Endometrium (tissue), 2 donors: Measurements from ENCODE around the gene SESN1.

ENCODE experiments used
- FAIRE-seq: peaks from 2 replicates; lab custom pipeline; 2012; peaks lifted over from hg19 to GRCh38; lab: Jason Lieb, UNC
- donor health status: control.
- donor health status: control.

Gene SESN1

DNA sequence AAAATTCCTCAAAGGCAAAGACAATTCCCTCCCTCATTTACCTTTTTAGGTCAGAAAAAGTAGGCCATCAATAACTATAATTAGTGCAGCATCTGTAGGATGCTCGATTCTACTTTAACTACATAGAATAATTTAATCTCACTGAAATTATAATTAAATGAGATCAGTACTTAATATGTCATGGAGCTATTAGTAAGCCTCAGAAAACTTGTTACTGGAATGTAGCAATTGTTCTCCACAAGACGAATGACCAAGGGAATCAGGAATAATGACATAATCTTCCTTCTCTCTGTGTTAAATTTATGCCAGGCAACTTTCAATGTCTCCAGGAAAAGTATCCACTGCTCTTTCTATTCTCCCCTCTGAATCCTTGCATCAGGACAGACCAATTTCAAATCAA is 34.1 kb downstream of the SESN1 start:
- no peak for FAIRE-seq

DNA sequence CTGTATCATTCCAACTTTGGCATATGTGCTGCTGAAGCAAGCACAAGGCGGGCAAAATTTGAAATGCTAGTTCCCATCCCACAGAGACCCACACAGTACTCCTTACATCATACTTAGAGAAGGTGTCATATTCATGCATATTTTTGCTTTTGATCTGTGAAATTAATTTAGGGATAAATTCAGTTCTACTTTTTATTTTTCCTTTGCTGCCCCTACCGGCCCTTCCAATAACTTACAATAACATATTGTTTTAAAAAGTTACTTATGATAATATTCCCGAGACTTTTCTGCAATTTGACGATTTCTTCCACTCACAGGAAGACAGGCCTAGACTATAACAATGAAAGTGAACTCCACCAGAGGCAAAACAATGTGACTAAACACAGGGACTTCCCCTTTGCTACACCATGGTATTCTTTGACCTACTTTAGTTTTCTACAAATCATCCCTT is 35.0 kb downstream of the SESN1 start:
- FAIRE-seq = no peak

DNA sequence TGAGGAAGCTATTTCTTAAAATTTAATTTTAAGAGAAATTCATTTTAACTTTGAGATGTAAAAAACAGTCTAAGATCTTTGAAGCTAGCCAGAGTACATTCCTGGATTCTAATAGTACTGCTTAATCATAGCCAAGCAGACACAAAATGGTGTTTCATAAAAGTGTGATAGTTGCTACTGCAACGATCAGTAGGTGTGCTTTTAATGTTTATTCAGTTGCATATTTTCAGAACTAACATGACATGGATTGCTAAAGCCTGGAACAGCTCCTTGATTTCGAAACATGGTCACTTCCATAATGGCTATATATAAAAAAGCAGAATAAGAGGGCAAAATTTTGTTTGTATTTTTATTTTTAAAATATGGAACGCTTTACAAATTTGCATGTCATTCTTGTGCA is 35.5 kb downstream of the SESN1 start:
- no peak for FAIRE-seq

DNA sequence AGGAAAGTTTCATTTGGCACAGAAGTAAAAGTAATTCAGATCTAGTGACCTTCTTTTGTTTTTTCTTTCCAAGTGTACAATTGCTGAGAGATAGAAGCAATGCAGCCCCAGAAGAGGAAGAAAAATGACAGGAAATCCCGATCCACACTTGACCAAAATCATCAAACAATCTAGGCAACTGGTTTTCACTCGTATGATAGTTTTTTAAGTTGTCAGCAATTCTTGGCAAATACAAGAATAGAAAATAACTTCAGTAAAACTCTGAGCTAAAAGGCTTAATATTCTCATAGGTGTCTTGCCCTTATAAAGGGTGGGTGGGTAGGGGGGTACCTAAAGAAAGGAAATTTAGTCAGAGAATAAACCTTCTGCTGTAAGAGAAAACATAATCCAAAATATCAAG is 36.0 kb downstream of the SESN1 start:
- FAIRE-seq = no peak

DNA sequence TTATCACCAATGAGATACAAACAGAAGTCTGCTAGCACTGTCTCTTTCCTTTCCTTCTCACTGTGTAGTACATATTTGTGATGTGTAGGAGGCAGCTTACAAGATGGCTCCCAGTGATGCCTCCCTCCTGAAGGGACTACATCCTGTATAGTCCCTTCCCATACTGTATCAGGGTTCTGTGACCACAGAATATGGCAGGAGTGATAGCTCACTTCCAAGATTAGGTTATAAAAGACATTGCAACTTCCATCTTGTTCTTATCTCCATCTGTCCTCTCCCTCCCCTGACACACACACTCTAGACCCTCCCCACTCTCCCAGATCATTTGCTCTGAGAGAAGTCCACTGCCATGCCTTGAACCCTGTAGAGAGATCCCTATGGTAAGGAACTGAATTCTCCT is 38.0 kb downstream of the SESN1 start:
- FAIRE-seq = no peak

DNA sequence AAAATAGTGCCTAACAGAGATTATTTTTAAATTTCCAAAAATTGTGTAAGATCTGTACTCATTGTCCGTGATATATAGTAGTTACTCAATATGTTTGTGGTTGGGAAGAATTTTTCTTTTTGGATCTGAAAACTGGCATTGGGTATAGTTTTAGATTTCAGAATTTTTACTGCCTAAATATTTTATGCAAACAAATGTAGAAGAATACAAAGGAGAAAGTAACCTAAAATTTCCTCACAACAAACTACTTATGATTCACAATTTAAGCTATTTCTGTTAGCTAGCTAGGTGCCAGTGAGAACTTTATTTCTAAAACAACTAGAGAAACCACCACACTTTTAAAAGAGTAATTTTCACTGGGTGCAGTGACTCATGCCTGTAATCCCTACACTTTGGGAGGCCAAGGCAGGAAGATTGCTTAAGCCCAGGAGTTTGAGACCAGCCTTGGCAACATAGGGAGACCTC is 38.8 kb downstream of the SESN1 start:
- no peak for FAIRE-seq

DNA sequence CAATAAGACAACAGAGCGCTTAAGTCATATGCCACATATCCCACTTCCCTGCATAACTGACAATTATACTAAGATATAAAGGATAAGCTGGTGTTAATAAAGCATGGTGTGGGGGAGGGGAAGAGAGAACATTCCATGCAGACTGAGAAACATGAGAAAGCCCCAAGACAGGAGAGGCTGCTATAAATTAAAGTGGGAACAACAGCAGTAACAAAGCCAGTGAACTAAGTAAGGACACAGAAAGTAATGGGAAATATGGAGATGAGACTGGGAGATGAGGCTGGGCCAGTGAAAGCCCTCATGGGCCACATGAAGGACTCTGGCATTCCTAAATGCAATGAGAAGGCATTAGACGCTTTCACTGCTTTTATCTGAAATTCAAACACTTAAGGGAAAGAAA is 41.3 kb downstream of the SESN1 start:
- no peak for FAIRE-seq

DNA sequence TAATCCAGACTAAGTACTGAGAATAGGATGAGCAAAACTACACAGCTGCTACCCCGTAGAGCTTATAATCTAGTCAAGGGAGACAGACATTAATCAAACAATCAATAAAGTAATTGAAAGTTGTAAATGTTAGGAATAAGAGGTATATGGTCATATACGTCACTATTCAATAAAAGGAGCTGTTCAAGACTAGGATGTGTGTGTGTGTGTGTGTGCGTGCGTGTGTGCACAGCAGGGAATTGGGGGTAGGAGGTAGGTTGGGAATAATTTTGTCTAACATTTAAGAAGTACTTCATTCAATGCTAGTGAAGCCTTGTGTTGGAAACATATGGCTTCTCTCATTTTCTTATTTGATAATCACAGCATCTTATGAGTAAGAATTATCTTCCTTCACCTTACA is 41.8 kb downstream of the SESN1 start:
- no peak for FAIRE-seq

DNA sequence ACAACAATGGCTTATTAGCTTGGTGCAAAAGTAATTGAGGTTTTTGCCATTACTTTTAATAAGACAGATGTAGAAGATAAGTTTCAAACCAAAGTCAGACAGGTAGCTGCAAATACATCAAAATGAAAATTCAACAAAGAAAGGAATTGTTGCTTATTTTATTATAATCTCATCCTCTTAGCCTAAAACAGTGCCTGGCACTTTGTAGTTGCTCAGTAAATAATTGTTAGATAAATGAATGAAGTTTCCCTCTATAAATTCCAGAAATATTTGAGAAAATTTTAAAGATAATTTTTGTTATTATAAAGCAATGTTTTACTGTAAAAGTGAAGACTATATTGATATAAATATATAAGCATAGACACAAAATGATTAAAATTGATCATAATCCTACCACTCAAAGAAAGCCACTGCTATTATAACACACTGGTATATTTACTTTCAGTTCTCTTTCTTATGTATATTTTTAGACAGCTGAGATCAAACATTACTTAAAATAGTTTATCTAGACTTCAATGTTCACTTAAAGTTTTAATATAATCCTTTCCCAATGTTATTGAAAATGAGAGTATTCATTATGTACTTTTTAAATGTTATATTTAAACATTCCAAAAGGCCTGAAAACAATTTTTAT is 42.5 kb downstream of the SESN1 start:
- FAIRE-seq = peak; percentile 33

DNA sequence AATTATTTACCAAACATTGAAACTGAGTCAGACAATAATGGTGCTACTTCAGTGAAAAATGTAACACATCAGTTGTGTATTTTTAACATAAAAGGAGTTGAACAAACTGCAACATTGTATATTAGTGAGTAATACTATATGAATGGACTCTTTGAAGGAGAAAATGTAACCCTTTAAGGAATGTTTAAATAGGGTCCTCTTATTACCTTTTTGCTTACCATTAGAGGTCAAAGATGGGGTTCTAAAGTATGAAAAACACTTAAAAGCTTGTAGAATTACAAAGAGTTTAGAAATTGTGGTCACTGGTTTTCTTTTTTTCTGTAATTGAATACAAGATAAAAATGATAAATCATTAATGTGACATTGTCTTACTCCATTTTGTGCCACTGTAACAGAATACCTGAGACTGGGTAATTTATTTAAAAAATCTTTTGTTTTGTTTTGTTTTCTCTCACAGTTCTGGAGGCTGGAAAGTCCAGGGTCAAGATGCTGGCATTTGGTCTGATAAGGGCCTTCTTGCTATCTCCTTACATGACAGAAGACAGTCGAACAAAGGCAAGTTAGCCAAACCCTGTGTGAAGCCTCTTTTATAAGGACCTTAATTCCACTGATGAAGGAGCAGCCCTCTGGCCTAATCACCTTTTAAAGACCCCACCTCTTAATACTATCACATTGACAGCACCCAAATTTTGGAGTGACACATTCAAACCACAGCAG is 43.2 kb downstream of the SESN1 start:
- no peak for FAIRE-seq

DNA sequence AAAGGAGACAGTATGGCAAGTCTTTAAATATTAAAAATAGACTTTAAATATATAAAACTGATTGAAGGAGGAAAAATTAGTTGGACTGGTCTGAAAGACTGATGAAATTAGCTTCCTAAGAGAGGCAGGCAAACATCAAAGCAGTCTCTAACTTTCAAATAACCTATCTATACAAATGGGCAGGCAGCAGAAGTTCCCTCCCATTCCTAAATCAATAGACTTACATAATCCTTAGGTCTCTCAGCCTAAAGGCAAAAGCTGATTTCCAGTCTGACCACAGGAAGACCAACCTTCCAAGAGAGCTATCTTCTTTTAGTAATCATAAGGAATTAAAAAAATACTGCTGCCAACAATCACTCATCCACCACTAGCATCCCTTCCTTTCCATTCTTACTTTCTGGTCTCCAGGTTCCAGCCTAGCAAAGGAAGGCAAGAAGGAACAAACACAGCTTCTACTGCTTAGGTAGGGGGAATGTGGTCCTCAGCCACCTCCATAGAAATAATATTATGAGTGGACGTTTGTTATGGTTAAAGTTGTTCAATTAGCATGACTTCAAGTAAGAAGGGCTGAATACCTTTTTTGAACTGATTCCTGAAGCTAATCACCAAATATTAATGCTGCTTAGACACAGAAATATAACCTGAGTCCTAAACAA is 44.1 kb downstream of the SESN1 start:
- FAIRE-seq = no peak

DNA sequence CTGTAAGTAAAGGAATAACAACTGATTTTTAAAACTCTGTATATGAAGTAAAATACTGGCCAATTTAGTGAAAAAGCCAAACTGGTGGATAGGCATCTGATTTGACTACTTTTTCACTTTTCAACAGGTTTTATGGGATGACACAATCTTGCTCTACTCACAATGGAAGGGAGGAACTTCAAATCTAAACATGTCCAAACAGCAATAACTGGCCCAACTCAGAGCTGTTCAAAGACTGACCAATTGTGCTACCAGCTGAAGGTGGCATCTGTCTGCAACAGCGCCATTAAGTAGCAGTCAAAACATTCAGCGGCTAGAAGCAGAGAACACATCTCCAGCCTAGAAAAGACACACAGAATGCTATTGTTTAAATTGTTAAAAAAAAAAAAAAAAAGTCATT is 44.6 kb downstream of the SESN1 start:
- FAIRE-seq = no peak

DNA sequence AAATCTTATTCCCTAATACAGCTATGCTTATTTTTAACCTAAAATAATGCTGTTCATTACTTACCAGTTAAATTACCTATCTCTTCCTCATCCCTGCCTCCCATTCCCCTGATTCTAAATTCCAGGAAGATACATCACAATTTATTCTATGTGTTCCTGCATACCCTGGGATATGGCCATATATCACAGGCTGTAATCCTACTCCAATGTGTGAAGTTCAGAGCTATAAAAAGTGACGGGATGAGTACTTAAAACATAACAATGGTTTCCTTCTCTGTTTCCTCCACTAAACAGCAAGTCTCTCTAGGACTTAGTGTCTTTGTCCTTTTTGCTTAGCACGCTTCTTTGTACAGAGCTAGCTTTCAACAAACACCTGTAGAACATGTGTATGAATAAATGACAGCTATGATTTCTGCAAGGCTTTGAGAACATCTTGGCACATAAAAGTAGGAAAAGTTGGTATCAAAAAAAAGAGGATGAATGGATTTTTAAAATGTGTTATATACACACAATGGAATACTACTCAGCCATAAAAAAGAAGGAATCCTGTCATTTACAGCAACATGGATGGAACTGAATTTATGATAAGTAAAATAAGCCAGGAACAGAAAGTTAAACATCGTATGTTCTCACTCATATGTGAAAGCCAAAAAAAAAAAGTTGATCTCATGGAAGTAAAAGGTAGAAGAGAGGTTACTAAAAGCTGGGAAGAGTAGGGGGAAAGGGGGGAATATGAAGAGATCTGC is 45.8 kb downstream of the SESN1 start:
- no peak for FAIRE-seq

DNA sequence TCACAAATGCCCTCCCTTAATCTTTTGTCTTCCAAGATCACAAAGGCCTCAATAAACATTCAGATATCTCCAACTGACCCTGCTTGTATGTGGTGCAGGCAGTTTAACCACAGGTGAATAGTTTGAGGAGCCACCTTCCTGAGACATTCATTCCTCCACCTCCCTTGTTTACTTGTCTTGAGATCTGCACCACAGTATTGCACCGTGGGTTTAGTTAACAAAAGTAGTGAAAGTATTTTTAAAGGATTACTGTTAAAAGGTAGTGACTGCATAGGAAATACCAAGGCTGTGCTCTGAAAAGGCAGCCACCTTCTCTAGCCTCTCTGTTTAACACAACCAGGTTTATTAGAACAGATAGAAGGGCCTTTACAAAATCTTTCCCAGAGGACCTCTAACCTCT is 46.5 kb downstream of the SESN1 start:
- FAIRE-seq = no peak

DNA sequence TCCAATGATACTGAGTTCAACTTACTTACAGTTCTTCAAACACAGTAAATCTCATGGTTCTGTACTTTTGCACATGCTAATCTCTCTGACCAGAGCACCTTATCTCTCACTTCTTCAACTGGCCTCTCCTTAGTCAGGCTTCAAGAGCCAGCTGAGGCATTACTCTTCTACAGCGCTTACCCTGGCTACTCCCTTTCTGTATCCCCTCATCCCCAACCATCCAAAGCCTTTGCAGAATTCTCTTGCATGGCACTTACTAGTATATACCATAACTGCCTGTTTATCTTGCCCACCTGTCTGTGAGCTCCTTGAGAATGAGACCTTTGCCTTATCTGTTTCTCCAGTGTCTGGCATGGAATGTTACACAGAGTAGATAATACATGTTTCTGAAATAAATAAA is 49.2 kb downstream of the SESN1 start:
- no peak for FAIRE-seq

DNA sequence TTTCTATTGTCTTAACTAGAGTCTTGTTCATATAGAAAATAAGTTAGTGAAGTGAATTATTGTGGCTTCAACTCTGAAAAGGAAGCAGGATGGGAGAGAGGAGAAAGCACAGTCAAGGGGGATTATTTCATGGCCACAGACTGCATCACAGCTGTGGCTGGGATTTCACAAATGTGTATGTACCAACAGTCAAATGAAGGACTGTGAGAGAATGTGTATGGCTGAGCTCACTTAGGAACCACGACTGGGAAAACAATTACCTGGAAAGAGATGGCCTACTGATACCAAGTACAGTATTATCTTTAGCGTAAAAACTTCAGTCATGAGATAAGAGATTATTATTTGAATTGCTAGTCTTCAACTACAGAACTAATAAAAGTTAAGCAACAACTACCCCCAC is 54.9 kb downstream of the SESN1 start:
- no peak for FAIRE-seq

DNA sequence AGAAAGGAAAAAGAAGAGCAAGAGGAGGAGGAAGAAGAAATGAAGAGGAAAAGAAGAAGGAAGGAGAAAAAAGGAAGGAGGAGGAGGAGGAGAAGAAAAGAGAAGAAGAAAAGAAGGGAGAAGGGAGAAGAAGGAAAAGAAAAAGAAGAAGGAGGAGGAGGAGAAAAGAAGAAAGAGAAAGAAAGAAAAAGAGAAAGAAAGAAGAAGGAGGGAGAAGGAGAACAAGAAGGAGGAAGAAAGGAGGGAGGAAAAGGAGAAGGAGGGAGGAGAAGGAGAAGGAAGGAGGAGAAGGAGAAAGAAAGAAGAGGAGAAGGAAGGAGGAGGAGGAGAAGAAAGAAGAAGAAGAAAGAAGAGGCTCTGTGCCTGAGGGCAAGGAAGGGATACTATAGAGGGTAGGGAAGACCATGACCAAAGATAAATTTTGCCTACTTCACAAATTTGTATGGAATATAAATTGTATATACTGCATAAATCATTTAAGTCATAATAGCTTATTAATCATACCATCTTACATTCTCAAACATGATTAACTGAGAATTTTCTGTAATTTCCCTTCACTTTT is 55.7 kb downstream of the SESN1 start:
- no peak for FAIRE-seq

DNA sequence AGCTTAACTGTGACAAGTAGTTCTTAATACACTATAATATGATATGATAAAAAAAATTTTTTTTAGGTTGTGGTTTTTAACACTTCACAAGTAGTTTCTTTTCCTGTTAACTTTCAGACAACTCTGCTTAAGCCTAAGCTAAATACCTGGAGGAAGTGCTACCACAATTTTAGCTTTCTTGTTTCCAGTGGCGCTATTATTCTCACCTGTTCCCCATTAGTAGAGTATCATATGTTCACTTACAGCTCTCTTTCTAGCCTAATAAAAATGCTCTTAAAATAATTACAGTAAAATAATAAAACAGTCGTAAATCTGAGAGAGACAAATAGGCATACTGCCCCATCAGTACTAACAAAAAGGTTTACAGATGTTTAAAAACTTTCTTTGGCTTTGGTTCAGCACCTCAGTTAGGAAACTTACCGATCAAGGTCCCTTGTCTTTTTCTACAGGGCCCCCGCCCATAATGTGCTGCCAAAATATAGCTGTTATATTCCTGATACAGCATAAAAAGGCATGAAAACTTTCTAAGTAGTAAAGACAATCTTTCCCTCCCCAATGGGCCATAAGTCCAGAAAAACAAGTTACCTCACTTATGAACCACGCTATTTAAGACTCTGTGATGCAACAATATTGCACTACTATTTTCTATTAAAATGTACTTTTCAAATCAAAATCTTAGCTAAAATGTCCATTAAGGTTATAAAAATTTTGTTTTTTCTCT is 57.9 kb downstream of the SESN1 start:
- FAIRE-seq = no peak

DNA sequence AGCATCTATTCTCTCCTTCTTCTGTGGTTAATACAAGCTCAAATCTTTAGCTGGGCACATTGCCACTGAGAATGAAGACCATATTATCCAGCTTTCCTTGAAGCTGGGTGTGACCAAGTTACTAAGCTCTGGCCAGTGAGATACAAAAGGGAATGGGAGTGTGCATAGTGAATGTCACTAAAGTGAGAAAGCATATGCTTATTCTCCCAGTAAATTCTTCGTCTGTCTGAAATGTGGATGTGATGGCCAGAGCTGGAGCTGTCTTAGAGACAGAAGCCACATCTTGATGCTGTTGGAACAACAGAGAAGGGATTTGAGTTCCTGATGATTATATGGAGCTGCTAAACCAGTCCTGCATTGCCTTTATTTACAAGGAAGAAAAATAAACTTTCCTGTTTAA is 60.1 kb downstream of the SESN1 start:
- FAIRE-seq = no peak

DNA sequence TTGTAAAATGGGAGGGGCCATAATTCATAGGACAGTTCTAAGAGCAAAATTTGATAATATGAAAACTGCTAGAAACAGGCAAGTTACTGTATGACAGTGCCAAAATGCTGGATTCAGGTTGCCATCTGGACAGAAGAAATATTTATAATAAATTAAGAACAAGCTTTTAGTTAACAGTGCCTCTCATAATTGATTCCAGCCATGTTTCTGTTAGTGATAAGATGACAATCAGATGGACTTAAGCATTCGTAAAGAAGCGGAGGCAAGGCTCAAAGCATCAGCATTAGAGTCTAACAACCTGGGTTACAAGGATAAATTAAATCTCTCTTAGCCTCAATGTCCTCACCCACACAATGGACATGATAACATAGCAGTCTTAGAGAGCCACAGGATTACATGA is 61.0 kb downstream of the SESN1 start:
- no peak for FAIRE-seq

DNA sequence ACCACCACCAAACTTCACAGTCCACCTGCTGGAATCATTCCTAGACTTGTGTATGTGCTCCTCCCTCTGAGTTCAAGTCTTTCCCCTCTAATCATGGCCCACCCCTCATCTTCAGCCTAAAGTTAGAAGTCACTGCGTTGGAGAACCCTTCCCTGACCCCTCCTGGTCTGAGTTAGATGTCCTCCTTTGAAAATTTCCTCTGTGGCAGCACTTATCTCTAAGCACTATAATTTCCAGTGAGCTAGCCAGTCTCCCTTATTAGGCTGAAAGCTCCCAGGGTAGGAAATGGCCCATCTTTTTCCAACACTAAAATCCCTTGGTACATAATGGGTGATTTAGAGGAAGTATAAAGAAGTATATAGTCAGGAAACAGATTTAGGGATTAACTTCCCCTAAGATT is 63.2 kb downstream of the SESN1 start:
- FAIRE-seq = no peak

DNA sequence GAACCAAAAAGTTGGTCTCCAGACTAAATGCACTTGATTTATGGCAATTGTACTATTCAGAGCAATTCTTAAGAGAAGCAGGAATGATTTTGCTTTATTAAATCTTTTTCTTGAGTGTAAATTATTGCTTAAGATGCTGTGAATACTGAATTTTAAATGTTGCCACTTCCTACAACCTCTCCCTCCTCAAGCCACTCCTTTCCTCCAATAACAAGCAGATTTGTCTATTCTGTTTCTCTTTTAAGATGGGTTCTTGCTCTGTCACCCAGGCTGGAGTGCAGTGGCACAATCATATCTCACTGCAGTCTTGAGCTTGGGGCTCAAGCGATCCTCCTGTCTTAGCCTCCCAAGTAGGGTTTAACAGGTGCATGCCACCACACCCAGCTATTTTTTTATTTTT is 65.3 kb downstream of the SESN1 start:
- no peak for FAIRE-seq
